M059J (cell line): ENCODE results near the gene PSMC1. TPM values are rescaled to one million over a fixed set of nuclear protein-coding genes. Genes with fewer than 3 reads are reported as not detected.

Source experiments
- DNase-seq: peaks from one replicate; pipeline ENCODE4 v3.0.0-alpha.2; 2012; ENCODE audit warnings: low read depth
- total RNA-seq: library from RNA; depleted of rRNA; stranded (reverse); fragments of >200 nt; shearing (Covaris generic); gene quantifications from 2 replicates; pipeline ENCODE4 v1.2.3, GENCODE V29; 2014; rRNA removed

Gene PSMC1
- total RNA-seq, 1 experiment from 2014 or later, result 233 TPM

DNA sequence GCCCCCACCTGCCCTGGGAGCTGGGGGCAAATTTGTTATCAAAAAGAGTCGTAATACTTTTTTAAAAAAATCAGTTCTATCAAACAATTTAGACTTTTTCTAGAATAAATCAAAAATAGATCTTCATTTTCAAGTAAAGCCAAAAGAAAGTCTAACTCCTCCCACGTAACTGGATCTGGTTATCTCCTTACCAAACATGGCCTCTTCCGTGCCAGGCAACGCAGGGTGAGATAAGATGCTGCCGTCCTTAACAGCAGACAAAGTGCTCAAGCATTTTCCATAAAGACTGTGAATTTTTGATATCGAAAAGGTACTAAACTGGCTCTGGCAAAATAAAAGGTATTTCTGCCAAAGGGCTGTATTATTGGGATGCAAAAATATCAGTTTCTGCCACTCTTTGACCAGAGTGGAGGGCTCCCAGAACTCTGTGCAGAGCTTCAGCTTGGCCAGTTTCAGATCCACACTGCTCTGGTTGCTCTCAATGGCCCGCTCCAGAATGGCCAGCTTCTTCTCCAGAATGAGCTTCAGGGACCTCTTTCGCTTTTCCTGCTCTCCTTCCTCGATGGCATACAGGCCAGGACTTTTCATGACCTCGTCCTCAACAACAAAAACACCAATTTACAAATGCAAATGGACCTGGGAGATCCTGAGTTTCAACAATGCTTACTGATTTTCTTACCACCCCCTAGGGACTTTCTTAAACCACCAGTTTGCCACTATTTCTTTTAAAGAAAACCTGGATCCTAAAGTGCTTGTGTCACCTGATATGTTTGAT lies 46.4 kb downstream of the PSMC1 start:
- no peak for DNase-seq

DNA sequence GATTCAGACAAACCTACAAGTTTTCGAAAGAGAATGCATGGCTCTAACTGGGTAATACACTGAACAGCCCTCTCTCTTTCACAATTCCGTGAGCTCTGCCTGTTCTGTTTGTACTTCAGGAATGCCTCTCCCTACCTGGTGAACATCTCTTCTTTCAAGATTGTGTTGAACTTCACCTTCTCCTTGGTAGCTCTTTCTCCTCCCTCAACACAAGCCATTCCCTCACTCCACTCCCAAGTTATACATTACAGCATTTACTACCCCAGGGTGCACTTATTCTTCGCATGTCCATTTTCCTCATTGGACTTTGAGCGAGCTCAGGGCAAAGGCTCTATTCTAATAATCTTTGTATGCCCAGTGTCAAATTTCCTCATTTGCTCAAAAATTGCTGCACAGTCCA lies 47.1 kb downstream of the PSMC1 start:
- no peak for DNase-seq

- DNase-seq, result no peak
Observed at GRCh38 chr14:90304502-90304901, 48.1 kb downstream of the PSMC1 start.

- no peak for DNase-seq
Observed at GRCh38 chr14:90305176-90305601, 48.8 kb downstream of the PSMC1 start.

- DNase-seq, result no peak
Observed at GRCh38 chr14:90308561-90308960, 52.2 kb downstream of the PSMC1 start.

DNA sequence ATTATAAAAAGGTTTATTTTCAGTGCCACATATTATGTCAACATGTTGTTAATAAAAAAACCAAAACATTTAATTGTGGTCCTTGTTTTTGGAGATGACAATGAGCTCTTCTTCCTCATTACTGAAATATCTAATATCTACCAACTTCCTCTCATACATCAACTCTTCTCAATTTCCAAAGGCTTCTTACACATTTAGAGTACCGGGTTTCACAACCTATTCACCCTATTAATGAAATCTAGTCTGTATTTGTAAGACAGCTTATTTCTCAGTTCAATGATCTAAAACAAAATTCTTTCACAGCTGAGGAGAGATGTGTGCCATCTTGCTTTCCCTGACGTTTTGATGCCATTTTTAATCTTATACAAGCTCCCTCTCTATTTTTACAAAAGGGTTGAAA lies 60.9 kb downstream of the PSMC1 start:
- DNase-seq, result no peak

- DNase-seq, result no peak
Observed at GRCh38 chr14:90318016-90318415, 61.7 kb downstream of the PSMC1 start.

DNA sequence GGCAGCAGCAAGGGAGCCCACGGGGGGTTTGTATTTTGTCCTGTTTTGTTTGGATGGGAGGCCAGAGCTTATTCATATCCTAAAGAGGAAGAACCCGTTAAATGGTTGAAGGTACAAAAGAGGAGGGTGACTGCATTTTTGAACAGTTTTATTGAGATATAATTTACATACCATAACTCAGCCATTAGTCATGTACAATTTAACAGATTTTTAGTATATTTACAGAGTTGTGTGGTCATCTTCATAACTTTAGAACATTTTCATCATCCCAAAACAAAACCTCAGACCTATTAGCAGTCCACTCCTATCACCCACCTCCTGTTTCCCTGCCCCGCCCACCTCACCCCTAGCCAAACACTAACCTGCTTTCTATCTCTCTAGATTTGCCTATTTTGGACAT lies 62.8 kb downstream of the PSMC1 start:
- no peak for DNase-seq

GRCh38 chr14:90319634-90320541 lies 63.5 kb downstream of the PSMC1 start:
- DNase-seq, result no peak

GRCh38 chr14:90321891-90322290 lies 65.5 kb downstream of the PSMC1 start:
- no peak for DNase-seq

Other genes starting within 250 kb of the PSMC1 start
- 0.05 and 0.25 TPM in 2 replicates for gene KCNK13, start 194.6 kb upstream of the PSMC1 start, total RNA-seq
- 4.6 and 8.2 TPM in 2 replicates for gene NRDE2, start 75.4 kb downstream of the PSMC1 start, total RNA-seq
- 184 and 291 TPM in 2 replicates for gene CALM1, start 140.5 kb downstream of the PSMC1 start, total RNA-seq